RPMI7951 (cell line): ENCODE data around the gene ACSS1. TPM values are rescaled to one million over a fixed set of nuclear protein-coding genes. Genes with fewer than 3 reads are reported as not detected.

Source experiments
- DNase-seq: peaks from one replicate; pipeline ENCODE4 v3.0.0-alpha.2; 2012; ENCODE audit warnings: low read depth
- total RNA-seq: library from RNA; depleted of rRNA; stranded (reverse); fragments of >200 nt; shearing (Covaris generic); gene quantifications from 2 replicates; pipeline ENCODE4 v1.2.3, GENCODE V29; 2014

The ACSS1 gene
- total RNA-seq, 1 experiment from 2014 or later = 1.6 TPM

DNA sequence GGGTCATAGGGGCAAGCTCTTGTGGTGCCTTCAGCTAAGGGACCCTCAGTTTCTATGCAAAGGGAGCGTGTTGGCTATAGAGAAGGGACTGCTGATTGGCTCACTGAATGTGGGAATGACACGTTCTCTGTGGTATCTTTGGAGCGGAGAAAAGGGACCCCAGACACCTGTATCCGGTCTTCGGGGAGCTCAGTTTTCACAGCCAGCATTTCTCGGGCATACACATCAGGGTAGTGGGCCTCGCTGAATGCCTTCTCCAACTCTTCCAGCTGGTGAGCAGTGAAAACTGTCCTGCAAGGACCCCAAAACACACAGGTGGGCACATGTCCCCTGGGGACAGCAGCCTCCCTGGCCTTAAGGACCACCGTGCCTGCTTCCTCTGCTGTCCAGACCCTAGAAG is 20.7 kb upstream of the ACSS1 start:
- DNase-seq = no peak

GRCh38 chr20:25077610-25078169 is 19.8 kb upstream of the ACSS1 start:
- peak; percentile 60 for DNase-seq

GRCh38 chr20:25076731-25077609 is 19.0 kb upstream of the ACSS1 start:
- DNase-seq = peak; percentile 92

- peak; percentile 95 for DNase-seq
Measured at GRCh38 chr20:25076201-25076600, 18.3 kb upstream of the ACSS1 start.

GRCh38 chr20:25073544-25073943 is 15.6 kb upstream of the ACSS1 start:
- DNase-seq = no peak

DNA sequence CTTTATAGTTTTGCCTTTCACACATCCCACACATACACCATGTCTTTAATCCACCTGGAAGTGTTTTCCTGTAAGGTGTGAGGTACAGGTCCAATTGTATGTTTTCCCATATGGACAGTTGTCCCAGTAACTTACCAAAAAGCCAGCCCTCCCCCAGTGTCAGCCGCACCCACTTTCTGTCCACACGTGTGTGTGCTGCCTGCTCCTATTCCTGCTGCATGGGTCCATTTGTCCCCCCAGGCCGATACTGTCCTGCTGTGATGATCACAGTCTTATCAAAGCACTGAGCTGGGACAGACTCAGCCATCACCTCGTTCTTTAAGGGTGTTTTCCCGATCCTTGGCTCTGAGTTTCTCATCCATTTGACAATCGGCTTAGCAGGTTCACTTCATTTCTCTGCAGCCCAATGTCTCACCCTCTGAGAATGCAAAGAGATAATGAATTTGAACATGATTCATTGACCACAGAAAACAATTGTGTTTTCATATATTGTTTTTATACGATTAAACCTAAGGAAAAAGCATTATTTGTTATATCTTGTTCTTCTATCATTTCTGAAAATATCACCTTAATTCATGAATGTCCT is 14.4 kb upstream of the ACSS1 start:
- peak; percentile 47 for DNase-seq

DNA sequence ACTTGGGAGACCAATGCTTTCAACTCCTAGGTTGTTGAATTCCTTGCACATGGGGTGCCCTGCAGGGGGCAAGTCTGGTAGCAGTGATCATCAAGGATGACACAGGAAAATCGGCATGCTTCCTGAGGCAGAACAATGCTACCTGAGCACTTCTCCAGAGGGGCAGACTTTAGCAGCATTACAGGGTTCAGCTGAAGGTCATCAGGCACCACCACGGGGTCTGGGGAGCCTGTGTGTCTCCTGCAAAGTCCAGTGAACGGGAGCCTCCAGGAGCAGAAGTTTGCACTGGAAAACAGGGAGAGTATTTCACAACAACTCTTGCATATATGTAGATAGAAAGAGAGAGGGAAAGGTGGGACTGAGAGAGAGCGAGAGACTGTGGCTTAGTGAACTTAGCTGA is 13.8 kb upstream of the ACSS1 start:
- no peak for DNase-seq

GRCh38 chr20:25070821-25071473 is 13.0 kb upstream of the ACSS1 start:
- no peak for DNase-seq

- DNase-seq = no peak
Measured at GRCh38 chr20:25067102-25067987, 9.4 kb upstream of the ACSS1 start.

GRCh38 chr20:25066386-25066785 is 8.4 kb upstream of the ACSS1 start:
- peak; percentile 19 for DNase-seq

- DNase-seq = peak; percentile 73
Measured at GRCh38 chr20:25065625-25066338, 7.8 kb upstream of the ACSS1 start.

- no peak for DNase-seq
Measured at GRCh38 chr20:25065072-25065624, 7.2 kb upstream of the ACSS1 start.

- DNase-seq = no peak
Measured at GRCh38 chr20:25064561-25065071, 6.7 kb upstream of the ACSS1 start.

GRCh38 chr20:25063981-25064380 is 6.0 kb upstream of the ACSS1 start:
- no peak for DNase-seq

- DNase-seq = no peak
Measured at GRCh38 chr20:25063546-25063945, 5.6 kb upstream of the ACSS1 start.

DNA sequence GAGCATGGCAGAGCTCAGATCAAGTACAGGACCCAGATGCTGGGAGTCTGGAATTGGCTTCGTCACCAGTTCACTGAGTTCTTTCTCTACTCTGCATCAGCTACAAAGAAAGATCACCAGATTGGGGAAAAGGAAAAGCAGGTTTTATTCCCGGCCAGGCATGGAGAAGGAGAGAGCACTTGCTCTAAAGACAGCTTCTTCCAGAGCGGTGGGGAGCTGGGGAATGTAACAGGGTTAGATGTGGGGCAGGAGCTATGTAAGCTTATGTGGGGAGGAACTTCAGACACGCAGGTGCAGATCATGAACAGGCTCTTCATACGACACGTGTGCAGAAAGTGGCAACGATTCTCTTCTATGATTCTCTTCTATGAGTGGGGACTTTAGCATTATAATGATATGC is 4.9 kb upstream of the ACSS1 start:
- DNase-seq = no peak

GRCh38 chr20:25061821-25062530 is 4.0 kb upstream of the ACSS1 start:
- no peak for DNase-seq

GRCh38 chr20:25061103-25061799 is 3.3 kb upstream of the ACSS1 start:
- no peak for DNase-seq

- DNase-seq = no peak
Measured at GRCh38 chr20:25059866-25060465, 2.0 kb upstream of the ACSS1 start.
